Stimulated activated memory B cell treated with anti-CD40 and anti-IgM and Interleukin-4, amounts not matched to agents 10 μg/mL and 1 μg/mL and 100 μg/mL, for 72 hours (primary cell): ENCODE data around the gene ANKRD17.
"Not testable (repeated sequence)": the region's sequence is repeated elsewhere in the genome, so short reads cannot be mapped to it uniquely, and the experiment has no call there.

Source experiments
- ATAC-seq: fragments of 150-1000 bp; cut with Tn5 transposase; 2 replicates; pipeline ENCODE4 v1.10.0; 2021
- H3K27ac Mint-ChIP-seq: one replicate; pipeline ENCODE4 v1.8.0; 2022; ENCODE audit warnings: mild to moderate bottlenecking, mixed read lengths
- H3K27me3 Mint-ChIP-seq: one replicate; pipeline ENCODE4 v1.8.0; 2022; ENCODE audit warnings: mixed read lengths
- H3K36me3 Mint-ChIP-seq: one replicate; pipeline ENCODE4 v1.8.0; 2022; ENCODE audit warnings: mixed read lengths
- H3K4me1 Mint-ChIP-seq: one replicate; pipeline ENCODE4 v1.8.0; 2022; ENCODE audit warnings: mixed read lengths
- H3K4me3 Mint-ChIP-seq: one replicate; pipeline ENCODE4 v1.8.0; 2022; ENCODE audit warnings: mild to moderate bottlenecking, moderate library complexity, mixed read lengths
- H3K9me3 Mint-ChIP-seq: one replicate; pipeline ENCODE4 v1.8.0; 2022; ENCODE audit warnings: mixed read lengths

The ANKRD17 gene

GRCh38 chr4:73224886-73225285, 33.7 kb downstream of the ANKRD17 start:
- H3K27ac Mint-ChIP-seq: peak overlapping the region; percentile 78
- ATAC-seq: no peak
- no peaks in the 10 kb centered on the region for H3K9me3 Mint-ChIP-seq

GRCh38 chr4:73223258-73223650, 35.3 kb downstream of the ANKRD17 start:
- Mint-ChIP-seq H3K4me3 (no peak overlapping the region), H3K4me1 (peaks cover 33% of the 10 kb centered on the region), H3K9me3 (no peaks in the 10 kb centered on the region), H3K27me3 (no peaks in the 10 kb centered on the region), H3K36me3 (peaks cover 5% of the 10 kb centered on the region), H3K27ac (no peak overlapping the region)
- no peak for ATAC-seq

More at GRCh38 chr4:73224886-73225285, 33.7 kb downstream of the ANKRD17 start:
- Mint-ChIP-seq H3K4me1 (peaks cover 33% of the 10 kb centered on the region), H3K4me3 (no peak overlapping the region), H3K27me3 (no peaks in the 10 kb centered on the region), H3K36me3 (peaks cover 5% of the 10 kb centered on the region)

DNA sequence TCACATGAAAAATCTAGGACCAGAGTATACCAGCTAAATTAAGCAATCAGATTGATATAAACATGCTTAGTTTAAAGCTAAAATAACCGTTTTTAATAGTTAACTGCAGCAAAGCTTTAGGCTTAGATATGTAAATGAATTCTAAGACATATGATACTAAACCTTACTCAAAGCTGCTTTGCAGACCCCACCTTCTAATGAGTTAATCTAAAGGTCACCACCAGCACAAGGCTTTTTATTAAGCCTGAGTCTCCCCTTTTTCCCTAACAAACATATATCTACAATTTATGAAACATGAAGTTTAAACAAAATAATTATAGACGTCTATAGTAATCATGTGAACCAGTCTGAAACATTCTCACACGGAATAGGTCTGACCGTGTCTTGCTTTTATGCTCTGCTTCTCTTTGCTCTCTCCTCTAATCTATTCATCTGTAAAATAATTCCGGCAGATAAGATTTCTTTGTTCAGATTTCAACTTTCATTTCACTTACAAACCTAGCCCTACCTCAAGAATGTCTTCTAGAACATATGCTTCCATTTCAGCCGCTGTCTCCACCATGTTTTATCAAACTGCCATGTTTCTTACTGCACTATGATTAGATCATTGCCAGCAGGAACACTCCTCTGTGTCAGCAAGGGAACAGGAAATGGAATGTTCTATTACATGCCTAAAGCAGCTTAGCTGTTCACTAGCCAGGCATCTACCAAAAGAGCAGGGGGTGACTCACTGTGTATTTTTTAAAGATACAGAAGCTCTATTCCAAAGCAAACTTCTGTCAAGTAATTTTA, 35.9 kb downstream of the ANKRD17 start:
- no peak overlapping the region for H3K27ac Mint-ChIP-seq
- H3K4me3 Mint-ChIP-seq: no peak overlapping the region
- H3K4me1 Mint-ChIP-seq: peaks cover 37% of the 10 kb centered on the region
- H3K9me3 Mint-ChIP-seq: no peaks in the 10 kb centered on the region
- H3K36me3 Mint-ChIP-seq: peaks cover 8% of the 10 kb centered on the region
- peak; percentile 91 for ATAC-seq
- no peaks in the 10 kb centered on the region for H3K27me3 Mint-ChIP-seq

DNA sequence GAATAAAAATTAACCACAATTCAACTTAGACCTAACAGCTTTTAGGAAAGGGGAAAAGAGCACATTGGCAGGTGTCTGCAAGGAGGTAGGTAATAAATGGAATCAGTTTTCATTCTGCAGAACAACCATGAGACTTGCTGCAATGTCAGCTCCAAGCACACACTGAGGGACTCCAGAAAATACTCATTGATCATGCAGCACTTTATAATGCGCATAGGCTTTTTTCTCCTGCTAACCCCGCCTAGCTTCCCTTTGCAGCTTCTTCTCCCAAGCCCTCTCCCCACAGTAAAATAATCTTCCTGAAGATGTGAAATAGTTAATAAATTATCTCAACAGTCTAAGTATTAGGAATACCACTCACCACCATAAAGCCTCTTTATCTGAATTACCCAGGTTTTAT, 36.9 kb downstream of the ANKRD17 start:
- Mint-ChIP-seq H3K4me3 (no peak overlapping the region), H3K4me1 (peaks cover 38% of the 10 kb centered on the region), H3K9me3 (no peaks in the 10 kb centered on the region), H3K27me3 (no peaks in the 10 kb centered on the region), H3K27ac (no peak overlapping the region), H3K36me3 (peaks cover 11% of the 10 kb centered on the region)
- ATAC-seq: no peak

GRCh38 chr4:73220815-73221214, 37.8 kb downstream of the ANKRD17 start:
- Mint-ChIP-seq H3K27me3 (no peaks in the 10 kb centered on the region), H3K4me3 (no peak overlapping the region), H3K36me3 (peaks cover 8% of the 10 kb centered on the region), H3K4me1 (peaks cover 35% of the 10 kb centered on the region), H3K27ac (no peak overlapping the region), H3K9me3 (no peaks in the 10 kb centered on the region)
- ATAC-seq: no peak

GRCh38 chr4:73213916-73214653, 44.5 kb downstream of the ANKRD17 start:
- no peaks in the 10 kb centered on the region for H3K27me3 Mint-ChIP-seq
- H3K4me1 Mint-ChIP-seq: peaks cover 32% of the 10 kb centered on the region
- no peak overlapping the region for H3K27ac Mint-ChIP-seq
- no peaks in the 10 kb centered on the region for H3K9me3 Mint-ChIP-seq
- H3K36me3 Mint-ChIP-seq: peaks cover 30% of the 10 kb centered on the region
- no peak for ATAC-seq
- H3K4me3 Mint-ChIP-seq: no peak overlapping the region

GRCh38 chr4:73212982-73213730, 45.4 kb downstream of the ANKRD17 start:
- no peak for ATAC-seq
- H3K27me3 Mint-ChIP-seq: no peaks in the 10 kb centered on the region
- H3K4me3 Mint-ChIP-seq: no peak overlapping the region
- peaks cover 40% of the 10 kb centered on the region for H3K4me1 Mint-ChIP-seq
- no peaks in the 10 kb centered on the region for H3K9me3 Mint-ChIP-seq
- no peak overlapping the region for H3K27ac Mint-ChIP-seq
- peaks cover 38% of the 10 kb centered on the region for H3K36me3 Mint-ChIP-seq

GRCh38 chr4:73211968-73212367, 46.6 kb downstream of the ANKRD17 start:
- no peak overlapping the region for H3K27ac Mint-ChIP-seq
- no peaks in the 10 kb centered on the region for H3K9me3 Mint-ChIP-seq
- no peak overlapping the region for H3K4me3 Mint-ChIP-seq
- no peaks in the 10 kb centered on the region for H3K27me3 Mint-ChIP-seq
- ATAC-seq: no peak
- H3K36me3 Mint-ChIP-seq: peaks cover 38% of the 10 kb centered on the region
- peaks cover 40% of the 10 kb centered on the region for H3K4me1 Mint-ChIP-seq

- Mint-ChIP-seq H3K27ac (no peak overlapping the region), H3K4me3 (no peak overlapping the region), H3K36me3 (peaks cover 63% of the 10 kb centered on the region), H3K9me3 (peaks cover 8% of the 10 kb centered on the region), H3K4me1 (peaks cover 58% of the 10 kb centered on the region), H3K27me3 (no peaks in the 10 kb centered on the region)
- no peak for ATAC-seq
Measured at GRCh38 chr4:73208376-73208775, 50.2 kb downstream of the ANKRD17 start.

DNA sequence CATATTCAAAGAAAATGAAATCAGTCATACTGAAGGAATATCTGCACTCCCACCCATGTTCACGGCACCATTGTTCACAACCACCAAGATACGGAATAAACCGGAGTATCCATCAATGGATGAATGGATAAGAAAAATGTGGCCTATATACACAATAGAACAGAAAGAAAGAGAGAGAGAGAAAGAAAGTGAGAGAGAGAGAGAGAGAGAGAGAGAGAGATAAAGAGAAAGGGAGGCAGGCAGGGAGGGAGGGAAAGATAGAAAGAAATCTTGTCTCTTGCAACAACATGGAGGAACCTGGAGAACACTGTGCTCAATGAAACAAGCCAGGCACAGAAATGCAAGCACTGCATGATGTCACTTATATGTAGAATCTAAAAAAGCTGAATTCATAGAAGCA, 52.4 kb downstream of the ANKRD17 start:
- peaks cover 8% of the 10 kb centered on the region for H3K9me3 Mint-ChIP-seq
- no peak for ATAC-seq
- no peaks in the 10 kb centered on the region for H3K27me3 Mint-ChIP-seq
- peaks cover 64% of the 10 kb centered on the region for H3K4me1 Mint-ChIP-seq
- no peak overlapping the region for H3K4me3 Mint-ChIP-seq
- H3K36me3 Mint-ChIP-seq: peaks cover 69% of the 10 kb centered on the region
- H3K27ac Mint-ChIP-seq: no peak overlapping the region

- Mint-ChIP-seq H3K27me3 (no peaks in the 10 kb centered on the region), H3K4me3 (no peak overlapping the region), H3K4me1 (peaks cover 58% of the 10 kb centered on the region), H3K36me3 (peaks cover 64% of the 10 kb centered on the region), H3K27ac (no peak overlapping the region), H3K9me3 (peaks cover 8% of the 10 kb centered on the region)
- no peak for ATAC-seq
Measured at GRCh38 chr4:73205482-73205881, 53.1 kb downstream of the ANKRD17 start.

DNA sequence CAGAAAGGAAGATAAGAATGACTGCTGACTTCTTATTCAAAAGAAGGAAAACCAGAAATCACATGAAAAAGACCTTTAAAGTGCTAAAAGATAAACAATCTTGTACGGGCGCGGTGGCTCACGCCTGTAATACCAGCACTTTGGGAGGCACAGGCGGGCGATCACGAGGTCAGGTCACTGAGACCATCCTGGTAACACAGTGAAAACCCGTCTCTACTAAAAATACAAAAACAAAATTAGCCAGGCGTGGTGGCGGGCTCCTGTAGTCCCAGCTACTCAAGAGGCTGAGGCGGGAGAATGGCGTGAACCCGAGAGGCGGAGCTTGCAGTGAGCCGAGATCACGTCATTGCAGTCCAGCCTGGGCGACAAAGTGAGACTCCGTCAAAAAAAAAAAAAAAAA, 54.6 kb downstream of the ANKRD17 start:
- ATAC-seq, H3K27me3 Mint-ChIP-seq, H3K4me3 Mint-ChIP-seq, H3K27ac Mint-ChIP-seq, H3K9me3 Mint-ChIP-seq: not testable (repeated sequence)
- H3K4me1 Mint-ChIP-seq: peaks cover 46% of the 10 kb centered on the region
- H3K36me3 Mint-ChIP-seq: peaks cover 56% of the 10 kb centered on the region

GRCh38 chr4:73197220-73197619, 61.4 kb downstream of the ANKRD17 start:
- Mint-ChIP-seq H3K4me1 (peaks cover 26% of the 10 kb centered on the region), H3K9me3 (no peaks in the 10 kb centered on the region), H3K4me3 (no peak overlapping the region), H3K27ac (no peak overlapping the region), H3K27me3 (no peaks in the 10 kb centered on the region), H3K36me3 (peaks cover 10% of the 10 kb centered on the region)
- ATAC-seq: no peak

- Mint-ChIP-seq H3K4me3 (no peak overlapping the region), H3K9me3 (no peaks in the 10 kb centered on the region), H3K36me3 (peaks cover 20% of the 10 kb centered on the region), H3K27me3 (no peaks in the 10 kb centered on the region), H3K27ac (no peak overlapping the region), H3K4me1 (peaks cover 35% of the 10 kb centered on the region)
- no peak for ATAC-seq
Measured at GRCh38 chr4:73194064-73194463, 64.5 kb downstream of the ANKRD17 start.

DNA sequence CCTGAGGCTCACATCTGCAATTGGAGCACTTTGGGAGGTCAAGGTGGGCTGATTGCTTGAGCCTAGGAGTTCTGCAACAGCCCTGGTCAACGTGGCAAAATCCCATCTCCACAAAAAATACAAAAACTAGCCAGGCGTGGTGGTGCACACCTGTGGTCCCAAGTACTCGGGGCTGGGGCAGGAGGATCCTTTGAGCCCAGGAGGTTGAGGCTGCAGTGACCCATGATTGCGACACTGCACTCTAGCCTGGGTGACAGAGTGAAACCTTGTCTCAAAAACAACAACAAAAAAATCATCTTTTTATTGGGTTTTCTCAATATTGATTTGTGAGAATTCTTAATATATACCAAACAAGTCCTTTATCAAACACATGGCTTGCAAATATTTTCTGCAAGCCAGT, 64.9 kb downstream of the ANKRD17 start:
- no peaks in the 10 kb centered on the region for H3K9me3 Mint-ChIP-seq
- H3K4me1 Mint-ChIP-seq: peaks cover 35% of the 10 kb centered on the region
- no peak for ATAC-seq
- peaks cover 21% of the 10 kb centered on the region for H3K36me3 Mint-ChIP-seq
- no peaks in the 10 kb centered on the region for H3K27me3 Mint-ChIP-seq
- peak overlapping the region; percentile 13 for H3K4me3 Mint-ChIP-seq
- H3K27ac Mint-ChIP-seq: peak overlapping the region; percentile 43
